GM12878 (cell line): ENCODE measurements around the gene ADCY1. TPM values are rescaled to one million over a fixed set of nuclear protein-coding genes. Genes with fewer than 3 reads are reported as not detected.

Source experiments
- ATAC-seq: fragments of 200-7000 bp; cut with Tn5 transposase; 3 replicates; pipeline ENCODE4 v1.9.1; 2020; ENCODE audit warnings: mild to moderate bottlenecking, moderate library complexity
- BruUV-seq: library from RNA; stranded (reverse); fragments of 400-500 nt; replicated peaks from 2 replicates; lab custom pipeline; 2021; lab: Mats Ljungman, UMichigan
- CTCF ChIA-PET: fragments of 300-600 bp; sonication (Branson Sonifier 250); formaldehyde crosslinking; extraction: SDS; loops from one replicate; lab custom pipeline; 2021; ENCODE audit warnings: inconsistent platforms; lab: Yijun Ruan, JAX
- POLR2A ChIA-PET: fragments of 350-600 bp; formaldehyde crosslinking; extraction: SDS; loops from one replicate; lab custom pipeline; 2021; ENCODE audit warnings: inconsistent platforms; lab: Charles Lee
- RAD21 ChIA-PET: fragments of 300-600 bp; sonication (Branson Sonifier 250); formaldehyde crosslinking; loops from one replicate; lab custom pipeline; 2023; ENCODE audit warnings: antibody characterized with exemption; ENCODE audit not compliant: unreplicated experiment; lab: Charles Lee
- SMC1A ChIA-PET: fragments of 300-600 bp; sonication (Branson Sonifier 250); formaldehyde crosslinking; loops from one replicate; lab custom pipeline; 2023; ENCODE audit not compliant: unreplicated experiment, uncharacterized antibody; lab: Charles Lee
- DNase-seq: peaks from one replicate; pipeline ENCODE4 v3.0.0-alpha.2; 2011; ENCODE audit warnings: low read depth, low spot score
- FAIRE-seq: peaks from 3 replicates; lab custom pipeline; 2011; peaks lifted over from hg19 to GRCh38; lab: Jason Lieb, UNC
- H2AFZ ChIP-seq: 2 replicates; pipeline ENCODE4 v1.6.0; 2011; ENCODE audit warnings: low read depth, low read length, control low read depth; ENCODE audit not compliant: control insufficient read depth
- H3K27ac ChIP-seq: 2 replicates; pipeline ENCODE4 v1.5.1; 2011; ENCODE audit warnings: control low read depth; ENCODE audit not compliant: control insufficient read depth, insufficient read depth
- H3K27me3 ChIP-seq, 2 experiments: replicated peaks in 1 of 2; 2 replicates each; pipeline versions ENCODE4 v1.6.0 to v1.6.1; 2011; ENCODE audit warnings: low read length in 1 of 2; ENCODE audit not compliant: control insufficient read depth in 2 of 2, insufficient read depth in 2 of 2
- H3K36me3 ChIP-seq, 2 experiments: 2 replicates each; pipeline ENCODE4 v1.5.1; 2011; ENCODE audit warnings: low read length in 1 of 2; ENCODE audit not compliant: control insufficient read depth in 2 of 2, insufficient read depth in 2 of 2
- H3K4me1 ChIP-seq: 2 replicates; pipeline ENCODE4 v1.6.1; 2011; ENCODE audit warnings: mild to moderate bottlenecking, low read length, moderate library complexity, mixed read lengths; ENCODE audit not compliant: control insufficient read depth, insufficient read depth
- H3K4me2 ChIP-seq: 2 replicates; pipeline ENCODE4 v1.6.0; 2011; ENCODE audit warnings: control low read depth; ENCODE audit not compliant: control insufficient read depth, insufficient read depth
- H3K4me3 ChIP-seq: fragments of 200-600 bp; sonication (generic); 2 replicates; pipeline ENCODE4 v1.5.1; 2016
- H3K79me2 ChIP-seq: 2 replicates; pipeline ENCODE4 v1.6.0; 2011; ENCODE audit warnings: low read length; ENCODE audit not compliant: control insufficient read depth, insufficient read depth
- H3K9ac ChIP-seq: 2 replicates; pipeline ENCODE4 v1.8.0; 2011; ENCODE audit warnings: low read length, control low read depth, mixed read lengths; ENCODE audit not compliant: control insufficient read depth, insufficient read depth
- H3K9me3 ChIP-seq: replicated peaks from 3 replicates; pipeline ENCODE4 v1.5.1; 2011; ENCODE audit warnings: mild to moderate bottlenecking, low read length; ENCODE audit not compliant: control insufficient read depth, insufficient read depth
- H4K20me1 ChIP-seq: 2 replicates; pipeline ENCODE4 v1.6.0; 2011; ENCODE audit not compliant: control insufficient read depth, insufficient read depth
- DPF2 ChIP-seq: fragments of 450-650 bp; IDR thresholded peaks from 2 replicates; pipeline ENCODE4 v1.6.1; 2017; ENCODE audit warnings: mild to moderate bottlenecking
- SRF ChIP-seq, 2 experiments: IDR thresholded peaks; 2 replicates each; pipeline ENCODE4 v1.6.1; 2011; ENCODE audit warnings: low read depth in 2 of 2, low read length in 2 of 2, mild to moderate bottlenecking in 1 of 2, moderate library complexity in 1 of 2
- SUZ12 ChIP-seq: fragments of 200-600 bp; sonication (generic); IDR thresholded peaks from one replicate; pipeline ENCODE4 v1.6.1; 2018; ENCODE audit warnings: antibody characterized with exemption, mild to moderate bottlenecking; ENCODE audit not compliant: unreplicated experiment
- YY1 ChIP-seq: IDR thresholded peaks from 2 replicates; pipeline ENCODE4 v1.6.1; 2011; ENCODE audit warnings: low read depth, mild to moderate bottlenecking, low read length
- WGBS: methylation state at CpG from one replicate; pipeline ENCODE4 v1.1.6; 2016; ENCODE audit warnings: low lambda C conversion rate; ENCODE audit not compliant: insufficient replicate concordance, insufficient coverage; ENCODE audit errors: missing lambda C conversion rate; 5-methylcytosine and 5-hydroxymethylcytosine counted together
- in situ Hi-C: fragments of 300-500 bp; cut with MboI; formaldehyde crosslinking; loops from 9 replicates; pipeline ENCODE4 v1.14.3; 2018; ENCODE audit warnings: mixed read lengths
- intact Hi-C: fragments of 100-400 bp; cut with micrococcal nuclease; formaldehyde crosslinking; loops from one replicate; pipeline ENCODE4 v1.14.2; 2022; ENCODE audit not compliant: unreplicated experiment
- polyA plus RNA-seq, 11 experiments: library from polyadenylated mRNA; depleted of rRNA in 4 of 11; unstranded in 6 of 11; stranded (reverse) in 5 of 11; fragments of >200 nt; fragmentation: Nextera tagmentation in 4 of 11; fragmentation: Illumina TruSeq in 1 of 11; extraction: Ambion mirVana in 4 of 11; extraction: Trizol in 1 of 11; gene quantifications; 1 replicate in 1 of 11; 2 replicates in 10 of 11; pipeline versions ENCODE4 v1.2.1 to v1.2.3, GENCODE V29; 2011 to 2016; ENCODE audit warnings: inconsistent platforms in 2 of 11, missing spikeins in 2 of 11, low read depth in 1 of 11
- total RNA-seq, 4 experiments: library from RNA; depleted of rRNA in 3 of 4; stranded (reverse); fragments of >200 nt in 3 of 4; fragmentation: Illumina TruSeq in 1 of 4; extraction: Trizol in 1 of 4; gene quantifications; 2 replicates each; pipeline versions ENCODE4 v1.2.1 to v1.2.3, GENCODE V29; 2013 to 2021

Gene ADCY1
- total and polyA plus RNA-seq, 10 of the 15 experiments (the other 5 are each of a cell fraction or from before 2014, with no cell fraction given) = 0.13 to 1.4 (median 0.45) TPM; not detected in 1

GRCh38 chr7:45689011-45689796, 115.0 kb downstream of the ADCY1 start:
- H3K9me3 ChIP-seq = no peaks in the 10 kb centered on the region
- no peaks in the 10 kb centered on the region for H3K36me3 ChIP-seq
- H3K4me3 ChIP-seq = no peak overlapping the region
- BruUV-seq = no TSS peak
- SMC1A ChIA-PET = no interaction called here
- peaks cover 0 to 4% of the 10 kb centered on the region in 2 experiments; a peak in 1 of 4 replicates for H3K27me3 ChIP-seq
- H3K4me1 ChIP-seq = no peaks in the 10 kb centered on the region
- H3K27ac ChIP-seq = no peak overlapping the region
- TF ChIP-seq DPF2 = no peak
- TF ChIP-seq SUZ12 = no peak
- no peaks in the 10 kb centered on the region for H4K20me1 ChIP-seq
- CTCF ChIA-PET = no interaction called here
- RAD21 ChIA-PET = no interaction called here
- no peak for ATAC-seq
- no peak for FAIRE-seq
- DNase-seq = no peak
- POLR2A ChIA-PET = no interaction called here
- in situ Hi-C loops = no loop called here
- 53% methylated on average over 10 of the region's 10 CpGs for WGBS
- H3K79me2 ChIP-seq = no peaks in the 10 kb centered on the region
- intact Hi-C loops = no loop called here
- H3K4me2 ChIP-seq = no peak overlapping the region
- H3K9ac ChIP-seq = no peak overlapping the region
- H2AFZ ChIP-seq = no peak overlapping the region

- ChIA-PET SMC1A (no interaction called here), POLR2A (no interaction called here), RAD21 (no interaction called here), CTCF (no interaction called here)
- Histone ChIP-seq H3K27ac (no peak overlapping the region), H3K9ac (no peak overlapping the region), H4K20me1 (no peaks in the 10 kb centered on the region), H3K4me2 (no peak overlapping the region), H3K79me2 (no peaks in the 10 kb centered on the region), H3K36me3 (no peaks in the 10 kb centered on the region), H3K4me3 (no peak overlapping the region), H3K27me3 (peaks cover 0 to 4% of the 10 kb centered on the region in 2 experiments; a peak in 1 of 4 replicates), H2AFZ (no peak overlapping the region), H3K9me3 (no peaks in the 10 kb centered on the region), H3K4me1 (no peaks in the 10 kb centered on the region)
- in situ Hi-C loops (no loop called here), intact Hi-C loops (no loop called here)
- WGBS = 50% methylated on average over 13 of the region's 15 CpGs
- ATAC-seq (no peak), DNase-seq (no peak), FAIRE-seq (no peak)
- BruUV-seq = no TSS peak
- TF ChIP-seq SRF (IDR thresholded peaks at IDR 0.05; ENCODE audit: low read depth in 2 of 2, low read length in 2 of 2) (no peak), YY1 (no peak)
Measured at GRCh38 chr7:45689797-45690761, 115.9 kb downstream of the ADCY1 start.
